Tibial nerve (tissue), 4 donors: ENCODE results near the gene PM20D1. TPM values are rescaled to one million over a fixed set of nuclear protein-coding genes. Genes with fewer than 3 reads are reported as not detected.
A peak's percentile ranks its signal among the peaks of the same experiment; 100 is the strongest.

Experiments used
- DNase-seq, 2 donors: peaks; one replicate each; pipeline ENCODE4 v3.0.0-alpha.2; 2019; ENCODE audit warnings: low spot score in 2 of 2
- H3K27ac ChIP-seq, 4 donors: fragments of 200-600 bp; sonication (generic) in 3 of 4; one replicate each; pipeline ENCODE4 v1.5.1; 2017 to 2019; ENCODE audit warnings: mild to moderate bottlenecking in 1 of 4
- H3K27me3 ChIP-seq, 2 donors: fragments of 200-600 bp; sonication (generic) in 1 of 2; one replicate each; pipeline versions ENCODE4 v1.5.1 to v1.6.0; 2017 to 2019
- H3K36me3 ChIP-seq, 3 donors: fragments of 200-600 bp; sonication (generic); one replicate each; pipeline ENCODE4 v1.5.1; 2018 to 2019
- H3K4me1 ChIP-seq, 4 donors: fragments of 200-600 bp; sonication (generic) in 3 of 4; one replicate each; pipeline ENCODE4 v1.5.1; 2017 to 2019
- H3K4me3 ChIP-seq, 4 donors: fragments of 200-600 bp; sonication (generic) in 3 of 4; one replicate each; pipeline ENCODE4 v1.5.1; 2017 to 2019; ENCODE audit warnings: mild to moderate bottlenecking in 1 of 4, moderate library complexity in 1 of 4
- H3K9me3 ChIP-seq, 4 donors: fragments of 200-600 bp; sonication (generic) in 3 of 4; one replicate each; pipeline ENCODE4 v1.5.1; 2017 to 2019
- EP300 ChIP-seq, 2 donors: sonication (generic); formaldehyde crosslinking; IDR thresholded peaks; one replicate each; pipeline ENCODE4 v1.6.1; 2017; ENCODE audit warnings: antibody characterized with exemption in 2 of 2, mild to moderate bottlenecking in 1 of 2
- POLR2A ChIP-seq, 2 donors: fragments of 450-650 bp; IDR thresholded peaks; one replicate each; pipeline ENCODE4 v1.6.1; 2017; ENCODE audit warnings: antibody characterized with exemption in 2 of 2, mild to moderate bottlenecking in 2 of 2, moderate library complexity in 2 of 2
- WGBS, 2 donors: methylation state at CpG; one replicate each; pipeline ENCODE4 v1.1.5; 2018; 5-methylcytosine and 5-hydroxymethylcytosine counted together
- total RNA-seq, 4 donors: library from RNA; depleted of rRNA; stranded (reverse); fragments of >200 nt; gene quantifications; one replicate each; pipeline ENCODE4 v1.1.0, GENCODE V29; 2016
- TF ChIP-seq, protein P1 (sequence below), 5 experiments: fragments of 200-600 bp in 3 of 5; fragments of 450-650 bp in 2 of 5; sonication (generic) in 3 of 5; IDR thresholded peaks; one replicate each; pipeline ENCODE4 v1.5.1; 2016 to 2019; ENCODE audit warnings: antibody characterized with exemption in 5 of 5, mild to moderate bottlenecking in 3 of 5, moderate library complexity in 2 of 5

The PM20D1 gene
- total RNA-seq, 4 donors from 2014 or later: 0.87 to 6.7 (median 0.98) TPM; not detected in 1

DNA sequence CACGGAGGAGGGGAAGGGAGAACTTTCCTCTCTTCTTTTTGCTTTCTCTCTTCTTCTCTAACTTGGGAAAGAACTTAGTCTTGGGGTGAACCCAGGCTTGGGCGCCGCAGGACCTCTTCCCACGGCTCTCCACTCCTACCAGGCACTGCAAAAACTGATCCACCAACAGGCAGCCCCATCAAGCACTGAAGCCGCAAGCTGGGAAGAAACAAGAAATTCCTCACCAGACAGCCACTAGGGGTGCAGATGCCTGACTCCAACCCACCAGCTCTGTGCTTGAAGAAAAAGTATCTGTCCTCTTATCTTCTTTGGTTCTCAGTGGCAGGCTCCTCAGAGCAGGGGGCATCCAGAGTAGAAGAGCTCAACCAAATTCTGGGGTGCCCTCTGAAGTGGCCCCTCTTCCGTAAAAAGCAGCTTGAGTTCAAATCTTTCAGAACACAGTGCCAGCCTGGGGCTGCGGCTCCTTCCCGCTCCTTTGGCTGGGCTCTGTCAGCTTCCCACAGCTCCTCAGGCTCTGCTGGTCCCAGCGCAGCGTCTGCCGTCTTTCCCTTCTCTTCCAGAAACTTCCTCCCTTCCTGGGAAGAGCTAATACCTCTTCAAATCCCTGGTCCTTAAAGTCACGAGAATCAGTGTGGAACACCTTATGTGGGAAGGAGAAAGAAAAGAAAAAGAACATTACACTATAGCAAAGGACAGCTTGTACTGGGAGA is 39.3 kb downstream of the PM20D1 start:
- Histone ChIP-seq H3K36me3 (peaks cover 0 to 20% (median 0%) of the 10 kb centered on the region in 3 donors), H3K27ac (peak overlapping the region in 2 of 4 donors; percentile 97 to 98), H3K4me3 (peak overlapping the region in 1 of 4 donors; percentile 11), H3K4me1 (peaks cover 0 to 67% (median 23%) of the 10 kb centered on the region in 4 donors), H3K9me3 (no peaks in the 10 kb centered on the region), H3K27me3 (no peaks in the 10 kb centered on the region)
- DNase-seq: no peak
- WGBS, 2 donors: 70 to 74% methylated on average over 12 of the region's 12 CpGs
- TF ChIP-seq EP300 (IDR thresholded peaks at IDR 0.05): no peak
- no peak for TF ChIP-seq POLR2A (IDR thresholded peaks at IDR 0.05)
- TF ChIP-seq, protein P1, sequence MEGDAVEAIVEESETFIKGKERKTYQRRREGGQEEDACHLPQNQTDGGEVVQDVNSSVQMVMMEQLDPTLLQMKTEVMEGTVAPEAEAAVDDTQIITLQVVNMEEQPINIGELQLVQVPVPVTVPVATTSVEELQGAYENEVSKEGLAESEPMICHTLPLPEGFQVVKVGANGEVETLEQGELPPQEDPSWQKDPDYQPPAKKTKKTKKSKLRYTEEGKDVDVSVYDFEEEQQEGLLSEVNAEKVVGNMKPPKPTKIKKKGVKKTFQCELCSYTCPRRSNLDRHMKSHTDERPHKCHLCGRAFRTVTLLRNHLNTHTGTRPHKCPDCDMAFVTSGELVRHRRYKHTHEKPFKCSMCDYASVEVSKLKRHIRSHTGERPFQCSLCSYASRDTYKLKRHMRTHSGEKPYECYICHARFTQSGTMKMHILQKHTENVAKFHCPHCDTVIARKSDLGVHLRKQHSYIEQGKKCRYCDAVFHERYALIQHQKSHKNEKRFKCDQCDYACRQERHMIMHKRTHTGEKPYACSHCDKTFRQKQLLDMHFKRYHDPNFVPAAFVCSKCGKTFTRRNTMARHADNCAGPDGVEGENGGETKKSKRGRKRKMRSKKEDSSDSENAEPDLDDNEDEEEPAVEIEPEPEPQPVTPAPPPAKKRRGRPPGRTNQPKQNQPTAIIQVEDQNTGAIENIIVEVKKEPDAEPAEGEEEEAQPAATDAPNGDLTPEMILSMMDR (IDR thresholded peaks at IDR 0.05): peak in 2 of 5 experiments; percentile 11 to 20

DNA sequence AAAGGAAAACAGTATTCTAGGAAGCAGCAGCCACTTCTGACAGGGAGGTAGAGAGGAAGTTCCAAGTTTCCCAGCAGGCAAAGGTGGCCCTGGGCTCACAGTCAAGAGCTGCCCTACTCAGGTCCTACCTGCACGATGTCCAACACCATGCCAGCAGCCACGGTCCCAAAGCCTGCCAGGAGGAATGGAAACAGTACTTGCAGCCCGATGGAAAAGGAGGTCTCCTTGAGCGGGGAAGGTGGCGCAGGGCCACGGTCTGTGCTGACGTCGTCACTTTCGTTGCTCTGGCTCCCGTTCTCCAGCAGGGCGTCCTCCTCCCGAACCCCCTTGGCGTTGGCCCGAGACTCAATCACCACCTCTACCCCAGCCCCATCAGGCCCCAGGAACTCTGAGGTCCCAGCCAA is 40.0 kb downstream of the PM20D1 start:
- 77 to 89% methylated on average over 14 of the region's 14 CpGs for WGBS, 2 donors
- no peak for DNase-seq
- H3K4me1 ChIP-seq: peaks cover 0 to 74% (median 28%) of the 10 kb centered on the region in 4 donors

DNA sequence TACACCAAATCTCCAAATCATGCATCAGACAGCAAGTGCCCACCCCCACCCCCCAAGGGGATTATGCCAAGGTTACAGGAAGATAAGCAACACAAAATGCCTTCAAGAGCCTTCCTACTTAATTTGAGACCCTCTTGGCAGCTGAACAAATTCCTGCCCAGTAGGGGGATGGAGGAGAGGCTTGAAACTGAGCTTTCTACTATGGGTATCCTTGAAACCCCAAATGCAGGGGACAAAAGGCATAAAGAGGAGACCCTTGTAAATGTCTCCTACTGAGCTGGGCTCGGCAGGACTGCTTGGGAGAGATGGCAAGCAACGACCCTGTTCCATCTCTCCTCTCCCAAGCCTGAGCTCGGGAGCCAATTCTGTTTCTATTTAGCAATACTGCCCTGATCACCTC is 40.5 kb downstream of the PM20D1 start:
- no peaks in the 10 kb centered on the region for H3K9me3 ChIP-seq
- H3K36me3 ChIP-seq: peaks cover 0 to 21% (median 0%) of the 10 kb centered on the region in 3 donors
- DNase-seq: no peak
- no peak overlapping the region for H3K4me3 ChIP-seq
- H3K4me1 ChIP-seq: peaks cover 0 to 75% (median 29%) of the 10 kb centered on the region in 4 donors
- no peak overlapping the region for H3K27ac ChIP-seq
- no peaks in the 10 kb centered on the region for H3K27me3 ChIP-seq
- 68 to 70% methylated on average over 3 of the region's 3 CpGs for WGBS, 2 donors
- TF ChIP-seq, protein P1 (IDR thresholded peaks at IDR 0.05): no peak
- TF ChIP-seq POLR2A (IDR thresholded peaks at IDR 0.05): no peak
- TF ChIP-seq EP300 (IDR thresholded peaks at IDR 0.05): no peak

More for the DNA sequence above, 40.0 kb downstream of the PM20D1 start:
- peaks cover 0 to 20% (median 0%) of the 10 kb centered on the region in 3 donors for H3K36me3 ChIP-seq
- H3K4me3 ChIP-seq: peak overlapping the region in 1 of 4 donors; percentile 11
- no peak overlapping the region for H3K27ac ChIP-seq
- H3K27me3 ChIP-seq: no peaks in the 10 kb centered on the region
- TF ChIP-seq EP300 (IDR thresholded peaks at IDR 0.05) (no peak), POLR2A (IDR thresholded peaks at IDR 0.05) (no peak)
- TF ChIP-seq, protein P1 (IDR thresholded peaks at IDR 0.05): no peak
- H3K9me3 ChIP-seq: no peaks in the 10 kb centered on the region

DNA sequence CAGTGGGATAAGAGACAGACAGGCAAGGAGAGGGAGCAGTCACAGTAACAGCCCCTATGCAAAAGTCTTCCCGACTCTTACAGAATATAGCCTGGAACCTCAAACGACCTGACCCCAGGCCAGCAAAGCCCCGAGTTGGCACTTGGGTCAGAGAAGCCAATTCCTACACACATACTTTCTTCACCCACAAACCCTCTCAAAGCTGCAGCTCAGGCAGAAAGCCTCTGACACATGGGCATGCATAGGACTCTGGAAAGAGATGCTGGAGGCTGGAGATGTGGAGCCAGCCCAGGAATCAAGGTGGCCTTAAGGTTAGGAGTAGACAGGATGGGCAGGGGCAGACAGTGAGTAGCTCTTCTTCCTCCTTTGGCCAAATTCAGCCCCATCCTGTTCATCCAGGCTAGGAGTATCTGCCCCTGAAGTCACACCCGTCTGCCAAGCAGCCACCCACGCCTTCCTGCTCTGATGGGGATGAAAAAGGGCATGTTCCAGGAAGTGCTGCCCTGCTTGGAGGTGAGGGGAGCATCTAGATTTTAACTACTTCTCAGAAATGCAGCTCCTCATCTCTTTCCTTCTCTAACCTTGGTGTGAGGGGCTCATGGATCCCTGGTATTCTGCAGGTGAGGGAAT is 44.7 kb downstream of the PM20D1 start:
- TF ChIP-seq, protein P1 (IDR thresholded peaks at IDR 0.05): no peak
- TF ChIP-seq EP300 (IDR thresholded peaks at IDR 0.05) (no peak), POLR2A (IDR thresholded peaks at IDR 0.05) (no peak)
- no peak for DNase-seq
- Histone ChIP-seq H3K27me3 (no peaks in the 10 kb centered on the region), H3K27ac (no peak overlapping the region), H3K9me3 (no peaks in the 10 kb centered on the region), H3K4me3 (no peak overlapping the region), H3K36me3 (peaks cover 0 to 32% (median 0%) of the 10 kb centered on the region in 3 donors), H3K4me1 (peaks cover 0 to 69% (median 12%) of the 10 kb centered on the region in 4 donors)
- 44 to 49% methylated on average over 5 of the region's 5 CpGs for WGBS, 2 donors

DNA sequence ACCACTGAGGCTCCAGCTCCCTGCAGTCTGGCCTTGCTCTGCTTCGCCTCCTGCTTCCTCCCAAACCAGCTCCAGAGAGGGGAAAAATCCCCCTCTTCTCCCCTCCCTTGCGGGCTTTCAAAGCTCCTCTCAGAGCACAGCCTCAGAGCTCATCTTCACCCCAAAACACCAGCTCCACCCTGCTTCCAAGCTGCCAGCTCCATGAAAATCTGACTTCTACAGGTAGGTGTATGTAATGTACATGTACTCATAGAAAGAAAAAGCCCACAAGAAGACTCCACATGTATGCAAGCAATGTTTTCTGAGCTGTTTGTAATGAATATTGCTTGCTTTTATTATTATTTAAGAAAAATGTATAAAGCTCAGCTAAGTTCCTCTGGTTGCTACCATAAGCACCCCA is 45.3 kb downstream of the PM20D1 start:
- H3K36me3 ChIP-seq: peaks cover 0 to 32% (median 0%) of the 10 kb centered on the region in 3 donors
- H3K4me3 ChIP-seq: no peak overlapping the region
- H3K4me1 ChIP-seq: peaks cover 0 to 63% (median 9%) of the 10 kb centered on the region in 4 donors
- TF ChIP-seq, protein P1 (IDR thresholded peaks at IDR 0.05): no peak
- no peak for TF ChIP-seq POLR2A (IDR thresholded peaks at IDR 0.05)
- no peak for TF ChIP-seq EP300 (IDR thresholded peaks at IDR 0.05)
- H3K9me3 ChIP-seq: no peaks in the 10 kb centered on the region
- H3K27me3 ChIP-seq: no peaks in the 10 kb centered on the region
- DNase-seq: no peak
- H3K27ac ChIP-seq: no peak overlapping the region
- WGBS, 2 donors: 97 to 98% methylated on average over 2 of the region's 2 CpGs
